HG03108 (cell line): ENCODE data around the gene BCDIN3D.

ENCODE experiments used
- ATAC-seq: cut with Tn5 transposase; IDR thresholded peaks from one replicate; pipeline ENCODE4 v1.9.1; 2021; ENCODE audit warnings: moderate library complexity; ENCODE audit not compliant: unreplicated experiment

The BCDIN3D gene

GRCh38 chr12:49823951-49824350 is 19.0 kb downstream of the BCDIN3D start:
- ATAC-seq, result no peak

GRCh38 chr12:49823350-49823749 is 19.6 kb downstream of the BCDIN3D start:
- no peak for ATAC-seq

- ATAC-seq, result no peak
Measured at GRCh38 chr12:49821373-49822287, 21.3 kb downstream of the BCDIN3D start.

- ATAC-seq, result no peak
Measured at GRCh38 chr12:49819786-49820185, 23.1 kb downstream of the BCDIN3D start.

DNA sequence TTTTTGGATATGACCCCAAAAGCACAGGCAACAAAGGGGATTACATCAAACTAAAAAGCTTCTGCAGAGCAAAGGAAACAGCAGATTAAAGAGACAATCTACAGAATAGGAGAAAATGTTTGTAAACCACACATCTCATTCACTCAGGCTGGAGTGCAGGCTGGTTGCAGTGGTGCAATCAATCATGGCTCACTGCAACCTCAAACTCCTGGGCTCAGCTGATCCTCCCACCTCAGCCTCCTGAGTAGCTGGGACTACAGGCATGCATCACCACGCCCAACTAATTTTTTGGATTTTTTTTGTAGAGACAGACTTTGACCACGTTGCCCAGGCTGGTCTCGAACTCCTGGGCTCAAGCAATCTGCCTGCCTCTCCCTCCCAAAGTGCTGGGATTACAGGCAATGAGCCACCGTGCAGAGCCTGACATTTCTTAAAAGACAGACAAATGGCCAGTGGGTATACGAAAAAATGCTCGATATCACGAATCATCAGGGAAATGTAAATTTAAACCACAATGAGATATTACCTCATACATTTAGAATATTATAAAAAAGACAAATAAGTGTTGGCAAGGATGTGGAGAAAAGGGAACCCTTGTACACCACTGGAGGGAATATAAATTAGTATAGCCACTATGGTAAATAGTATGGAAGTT is 24.5 kb downstream of the BCDIN3D start:
- ATAC-seq, result no peak

GRCh38 chr12:49813131-49813530 is 29.8 kb downstream of the BCDIN3D start:
- no peak for ATAC-seq

DNA sequence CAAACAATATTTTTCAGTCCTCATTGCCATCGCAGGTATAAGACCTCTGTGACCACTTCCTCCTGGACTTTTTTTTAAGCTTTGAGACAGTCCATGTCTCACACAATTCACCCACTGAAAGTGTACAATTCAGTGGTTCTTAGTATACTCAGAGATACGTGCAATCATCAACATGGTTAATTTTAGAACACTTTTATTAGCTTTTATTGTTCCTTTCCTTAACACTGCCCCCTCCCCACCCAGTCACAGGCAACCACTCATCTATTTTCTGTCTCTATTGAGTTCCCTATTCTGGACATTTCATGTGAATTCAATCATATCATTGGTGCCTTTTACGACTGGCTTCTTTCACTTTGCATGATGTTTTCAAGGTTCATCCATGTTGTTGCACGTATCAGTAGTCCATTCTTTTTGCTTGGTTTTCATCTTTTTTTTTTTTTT is 30.9 kb downstream of the BCDIN3D start:
- no peak for ATAC-seq

DNA sequence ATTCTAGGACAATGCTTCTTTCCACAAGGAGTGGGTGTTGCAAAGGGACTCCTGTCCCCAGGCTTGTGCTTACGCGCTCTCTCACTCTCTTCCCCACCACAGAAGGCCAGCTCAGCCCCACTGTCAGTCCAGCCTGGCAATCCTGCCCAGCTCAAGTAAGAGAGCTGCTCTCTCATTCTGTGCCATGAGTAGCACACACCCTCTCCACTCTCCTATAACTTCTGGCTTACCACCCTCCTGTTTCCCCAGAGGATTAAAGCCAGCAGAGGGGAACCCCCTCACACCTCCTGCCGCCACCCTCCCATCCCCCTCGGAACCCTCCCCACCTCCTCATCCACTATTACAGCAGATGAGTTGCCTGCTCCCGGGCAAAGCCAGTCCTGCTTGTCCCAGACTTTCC is 31.8 kb downstream of the BCDIN3D start:
- ATAC-seq, result no peak

DNA sequence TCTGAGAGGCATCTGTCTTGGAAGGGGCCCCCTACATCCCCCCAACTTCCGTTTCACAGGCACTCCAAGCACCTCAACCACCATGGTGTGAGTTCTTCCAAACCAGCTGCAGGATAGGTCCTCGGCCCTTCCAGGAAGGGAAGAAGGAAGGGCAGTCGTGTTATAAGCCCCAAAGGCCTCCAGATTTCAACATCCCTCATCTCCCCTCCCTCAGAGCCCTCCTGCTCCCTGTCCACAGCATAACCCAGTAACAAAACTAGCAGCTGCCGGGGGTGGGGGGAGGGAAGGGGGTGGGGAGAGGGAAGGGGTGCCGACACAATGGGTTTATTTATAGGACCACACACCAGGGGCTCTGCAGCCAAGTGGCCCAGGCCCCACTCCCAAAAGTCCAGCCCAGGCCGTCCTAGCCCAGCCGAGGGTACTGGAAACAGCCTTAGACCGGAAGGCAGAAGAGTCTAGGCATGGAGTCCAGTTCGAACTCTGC is 33.0 kb downstream of the BCDIN3D start:
- ATAC-seq, result no peak

- ATAC-seq, result no peak
Measured at GRCh38 chr12:49809381-49809905, 33.5 kb downstream of the BCDIN3D start.

GRCh38 chr12:49808686-49809380 is 34.1 kb downstream of the BCDIN3D start:
- ATAC-seq, result no peak

DNA sequence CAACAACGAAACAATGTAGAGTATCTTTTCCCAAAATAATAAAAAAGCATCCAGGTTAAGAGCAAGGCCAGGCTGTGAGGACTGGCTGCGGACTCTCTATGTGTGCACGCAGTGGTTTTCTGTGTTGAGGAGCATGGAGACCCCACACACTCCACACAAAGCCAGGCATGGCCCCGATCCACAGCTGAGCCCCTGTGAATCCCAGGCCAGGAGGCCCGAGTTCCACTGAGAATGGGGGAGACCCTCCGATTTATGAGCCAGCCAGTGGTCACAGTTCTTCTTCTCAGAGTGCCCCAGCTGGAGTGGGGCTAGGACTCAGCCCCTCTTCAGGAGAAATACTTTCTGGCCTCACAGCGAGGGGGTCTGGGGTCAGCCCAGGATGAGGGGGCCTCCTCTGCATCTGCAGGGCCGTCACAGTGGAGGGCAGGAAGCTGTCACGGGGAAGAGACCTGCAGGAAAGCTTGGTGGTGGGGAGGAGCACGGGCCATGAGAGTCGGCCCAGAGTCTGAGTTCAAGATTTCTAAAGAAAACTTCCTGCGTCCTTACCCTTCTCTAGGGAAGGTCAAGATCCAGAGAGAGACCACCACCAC is 34.8 kb downstream of the BCDIN3D start:
- ATAC-seq, result no peak

DNA sequence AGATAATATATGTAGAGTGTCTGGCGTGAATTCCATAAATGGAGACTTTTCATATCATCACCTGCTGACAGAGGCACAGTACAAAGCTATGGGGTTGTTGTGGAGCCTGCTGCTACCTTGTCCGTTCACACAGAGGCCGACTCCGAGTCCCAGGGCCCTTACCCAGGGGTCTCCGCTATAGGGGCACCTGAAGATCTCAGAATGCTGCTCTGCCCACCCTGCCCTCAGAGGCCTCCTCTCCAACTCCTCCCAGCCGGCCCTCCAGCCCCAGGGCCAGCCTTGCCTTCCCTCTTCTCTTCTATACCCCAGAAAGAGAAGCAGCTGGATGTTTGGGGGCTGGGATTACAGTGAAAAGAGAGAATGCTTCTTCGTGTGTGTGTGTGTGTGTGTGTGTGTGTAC is 36.0 kb downstream of the BCDIN3D start:
- ATAC-seq, result no peak

DNA sequence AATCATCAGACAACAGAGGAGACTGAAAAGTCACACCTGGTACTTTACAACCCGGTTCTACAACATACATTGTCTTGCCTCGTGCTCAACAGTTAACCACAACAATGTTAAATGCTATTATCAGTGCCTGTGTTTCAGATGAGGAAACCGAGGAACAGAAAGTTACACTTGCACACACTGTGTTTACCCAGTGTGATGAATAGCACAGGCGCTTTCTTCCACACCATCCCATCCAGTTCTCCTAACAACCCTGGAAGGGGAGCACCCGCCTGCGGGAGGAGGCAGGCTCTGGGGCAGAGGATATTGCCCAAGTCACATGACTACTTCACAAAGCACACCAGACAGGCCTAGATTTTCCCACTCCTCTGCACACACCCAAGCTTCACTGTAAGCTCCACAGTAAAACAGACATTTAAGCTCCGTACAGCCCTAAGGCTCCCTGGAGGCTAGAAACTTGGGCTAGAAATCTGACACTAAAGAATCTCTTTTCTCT is 36.5 kb downstream of the BCDIN3D start:
- ATAC-seq, result no peak

DNA sequence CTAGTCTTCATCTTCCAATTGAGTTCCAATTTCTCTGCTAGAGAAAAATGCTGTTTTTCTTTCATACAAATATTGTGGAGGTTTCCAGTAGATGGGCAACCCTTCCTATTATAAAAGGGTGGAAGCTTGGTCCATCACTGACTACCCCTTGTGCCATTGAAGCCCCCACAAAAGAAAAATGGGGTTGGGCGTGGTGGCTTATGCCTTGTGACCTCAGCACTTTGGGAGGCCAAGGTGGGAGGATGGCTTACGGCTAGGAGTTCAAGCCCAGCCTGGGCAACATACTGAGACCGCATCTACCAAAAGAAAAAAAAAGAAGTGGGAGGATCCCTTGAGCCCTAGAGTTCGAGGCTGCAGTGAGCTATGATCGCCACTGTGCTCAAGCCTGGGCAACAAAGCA is 37.5 kb downstream of the BCDIN3D start:
- no peak for ATAC-seq

GRCh38 chr12:49804821-49805220 is 38.1 kb downstream of the BCDIN3D start:
- ATAC-seq, result no peak

DNA sequence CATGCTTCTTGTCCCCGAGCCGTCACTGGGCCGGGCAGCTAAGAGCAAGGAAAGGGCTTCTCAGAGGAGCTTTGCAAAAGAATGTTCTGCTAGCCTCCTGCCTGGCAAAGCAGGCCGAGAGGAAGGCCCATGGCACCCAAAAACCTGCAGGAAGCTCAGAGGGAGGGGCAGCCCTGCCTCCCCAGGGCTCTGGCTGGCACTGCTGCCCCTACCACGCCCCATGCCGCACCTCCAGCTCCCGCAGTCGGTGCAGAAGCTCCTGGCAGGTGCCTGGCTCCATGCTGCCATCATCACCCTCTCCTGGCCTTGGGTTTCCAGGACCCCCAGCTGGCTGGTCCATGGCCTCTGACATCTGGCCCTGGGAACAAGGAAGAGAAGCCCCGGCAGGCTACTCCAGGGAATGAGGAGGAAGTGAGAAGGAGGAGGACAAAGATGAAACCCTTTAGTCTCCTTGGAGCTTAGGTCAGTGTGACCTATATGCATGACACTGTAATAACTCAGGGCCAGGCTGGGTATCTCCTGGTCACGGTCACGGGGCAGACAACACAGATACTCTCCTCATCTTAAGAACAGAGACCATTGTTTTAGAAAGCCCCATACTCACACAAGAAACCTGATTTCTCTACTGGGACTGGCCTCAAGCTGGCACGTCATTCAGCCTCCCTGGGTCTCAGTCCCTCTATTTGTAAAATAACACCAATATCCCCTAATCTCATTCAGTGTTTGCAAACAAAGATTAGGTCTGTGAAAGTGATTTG is 39.0 kb downstream of the BCDIN3D start:
- ATAC-seq, result no peak

DNA sequence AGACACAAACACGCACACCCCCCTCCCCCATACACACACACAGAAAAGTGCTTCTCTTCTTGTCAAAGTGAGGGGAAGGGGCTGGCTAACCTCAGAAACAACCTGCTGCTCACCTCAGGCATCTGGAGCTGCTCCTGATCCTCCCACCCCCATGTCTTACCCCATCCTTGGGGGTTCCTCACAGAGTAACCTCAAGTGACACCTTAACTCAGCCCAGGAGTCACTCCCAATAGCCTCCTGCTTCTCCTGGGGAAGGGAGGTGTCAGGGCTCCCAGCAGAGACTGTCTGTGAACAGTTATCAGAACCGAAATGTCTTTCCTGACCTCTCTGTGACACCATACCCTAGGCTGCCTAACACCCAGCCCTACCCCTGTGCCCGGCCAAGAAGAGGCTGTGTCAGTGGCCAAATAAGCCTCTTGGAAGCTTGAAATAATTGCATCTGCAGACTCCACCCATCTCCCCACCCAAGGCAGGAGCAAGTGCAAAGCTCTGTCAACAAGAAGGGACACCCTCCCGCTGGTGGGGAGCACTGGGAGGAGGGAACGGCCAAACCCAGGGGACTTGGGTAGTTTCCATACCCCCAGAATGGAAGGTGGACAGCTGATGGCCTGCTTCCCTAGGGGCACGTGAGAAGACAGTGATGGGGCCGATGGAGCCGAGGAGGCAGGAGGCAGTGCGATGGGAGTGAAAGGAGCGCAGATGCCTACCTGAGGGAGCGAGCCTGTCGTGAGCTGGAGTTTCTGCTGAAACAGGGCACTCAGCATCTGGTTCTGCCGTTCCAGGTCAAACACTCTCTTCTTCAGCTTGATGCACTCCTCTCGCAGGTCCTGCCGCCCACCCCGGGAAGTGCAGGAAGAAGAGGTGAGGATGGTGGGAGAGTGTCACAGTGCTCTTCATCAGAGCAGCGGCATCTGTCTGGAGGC is 41.5 kb downstream of the BCDIN3D start:
- no peak for ATAC-seq
